T-helper 9 cell (primary cell): ENCODE results near the gene MTX1.

Experiments
- DNase-seq: peaks from one replicate; pipeline ENCODE4 v3.0.0-alpha.2; 2020

MTX1 gene

GRCh38 chr1:155174324-155175280 is 33.9 kb upstream of the MTX1 start:
- DNase-seq, result peak; percentile 50

- DNase-seq, result no peak
Observed at GRCh38 chr1:155175281-155175926, 33.1 kb upstream of the MTX1 start.

GRCh38 chr1:155175927-155176371 is 32.5 kb upstream of the MTX1 start:
- no peak for DNase-seq

- peak; percentile 85 for DNase-seq
Observed at GRCh38 chr1:155176544-155177071, 31.9 kb upstream of the MTX1 start.

- no peak for DNase-seq
Observed at GRCh38 chr1:155177192-155177917, 31.1 kb upstream of the MTX1 start.

- DNase-seq, result no peak
Observed at GRCh38 chr1:155177918-155178281, 30.6 kb upstream of the MTX1 start.

- DNase-seq, result no peak
Observed at GRCh38 chr1:155178441-155179111, 29.9 kb upstream of the MTX1 start.

GRCh38 chr1:155179112-155180031 is 29.1 kb upstream of the MTX1 start:
- DNase-seq, result no peak

- DNase-seq, result no peak
Observed at GRCh38 chr1:155181371-155182051, 27.0 kb upstream of the MTX1 start.

- no peak for DNase-seq
Observed at GRCh38 chr1:155182052-155182550, 26.4 kb upstream of the MTX1 start.

GRCh38 chr1:155183775-155184221 is 24.7 kb upstream of the MTX1 start:
- DNase-seq, result no peak

GRCh38 chr1:155184351-155184811 is 24.1 kb upstream of the MTX1 start:
- DNase-seq, result no peak

- DNase-seq, result no peak
Observed at GRCh38 chr1:155184835-155185782, 23.4 kb upstream of the MTX1 start.

GRCh38 chr1:155185783-155186066 is 22.8 kb upstream of the MTX1 start:
- DNase-seq, result no peak

- DNase-seq, result no peak
Observed at GRCh38 chr1:155186067-155186793, 22.3 kb upstream of the MTX1 start.

GRCh38 chr1:155186794-155187455 is 21.6 kb upstream of the MTX1 start:
- DNase-seq, result no peak

GRCh38 chr1:155187456-155187891 is 21.0 kb upstream of the MTX1 start:
- DNase-seq, result no peak

- DNase-seq, result no peak
Observed at GRCh38 chr1:155188268-155188667, 20.2 kb upstream of the MTX1 start.
